HuH-7 (cell line): Measurements from ENCODE around the gene TEAD4.
A peak's percentile ranks its signal among the peaks of the same experiment; 100 is the strongest.
"Not testable (repeated sequence)": the region's sequence is repeated elsewhere in the genome, so short reads cannot be mapped to it uniquely, and the experiment has no call there.

Experiments
- DNase-seq: peaks from one replicate; pipeline ENCODE4 v3.0.0; 2011; ENCODE audit warnings: low spot score

TEAD4 gene

DNA sequence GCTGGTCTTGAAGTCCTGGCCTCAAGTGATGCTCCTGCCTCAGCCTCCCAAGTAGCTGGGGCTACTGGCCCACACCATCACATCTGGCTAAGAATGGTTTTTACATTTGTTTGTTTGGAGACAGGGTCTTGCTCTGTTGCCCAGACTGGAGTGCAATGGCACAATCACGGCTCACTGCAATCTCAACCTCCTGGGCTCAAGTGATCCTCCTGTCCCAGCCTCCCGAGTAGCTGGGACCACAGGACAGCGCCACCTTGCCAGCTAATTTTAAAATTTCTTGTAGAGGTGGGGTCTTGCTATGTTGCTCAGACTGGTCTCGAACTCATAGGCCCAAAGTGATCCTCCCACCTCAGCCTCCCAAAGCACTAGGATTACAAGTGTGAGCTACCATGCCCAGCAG, 89.3 kb downstream of the TEAD4 start:
- no peak for DNase-seq

DNA sequence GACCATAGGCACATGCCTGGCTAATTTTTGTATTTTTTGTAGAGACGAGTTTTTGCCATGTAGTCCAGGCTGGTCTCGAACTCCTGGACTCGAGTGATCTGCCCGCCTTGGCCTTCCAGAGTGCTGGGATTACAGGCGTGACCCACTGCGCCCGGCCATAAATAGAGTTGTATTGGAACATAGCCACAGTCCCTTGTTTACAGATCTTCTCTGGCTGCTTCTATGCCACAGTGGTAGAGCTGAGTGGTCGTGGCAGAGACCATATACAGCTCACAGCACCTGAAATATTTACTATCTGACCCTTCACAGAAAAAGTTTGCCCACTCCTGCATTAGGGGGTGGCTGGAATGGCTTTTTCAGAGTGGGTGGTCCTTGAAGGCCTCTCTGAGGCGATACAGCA, 90.0 kb downstream of the TEAD4 start:
- DNase-seq = no peak

DNA sequence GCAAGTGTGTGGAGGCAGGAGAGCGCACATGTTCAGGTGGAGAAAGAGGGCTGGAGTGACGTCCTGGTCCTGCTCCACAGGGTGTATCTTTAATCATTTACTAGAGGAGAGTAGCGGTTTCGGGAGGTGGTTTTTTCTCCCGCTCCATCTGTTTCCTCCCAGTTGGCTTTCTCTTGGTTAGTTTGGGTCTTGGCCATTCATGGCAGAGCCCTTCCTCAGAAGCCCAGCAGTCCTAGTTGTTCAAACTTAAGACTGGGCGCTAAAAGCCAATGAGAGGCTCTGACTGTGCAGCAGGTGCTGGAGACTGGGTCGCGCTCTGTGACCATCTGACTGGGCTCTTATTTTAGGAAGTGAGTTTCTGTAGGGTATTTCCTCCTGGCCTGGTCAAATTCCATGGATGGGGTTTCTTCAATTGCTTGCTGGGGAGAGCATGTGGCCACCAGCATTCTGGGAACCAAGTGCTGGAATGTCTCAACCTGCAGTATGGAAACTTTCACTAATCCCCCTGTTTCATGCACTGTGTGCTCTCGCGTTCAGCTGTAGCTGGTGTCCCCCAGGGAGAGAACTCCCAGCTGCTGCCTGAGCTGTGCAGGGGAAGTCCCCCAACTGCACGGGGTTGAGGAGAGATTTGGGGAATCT, 90.5 kb downstream of the TEAD4 start:
- DNase-seq = no peak

DNA sequence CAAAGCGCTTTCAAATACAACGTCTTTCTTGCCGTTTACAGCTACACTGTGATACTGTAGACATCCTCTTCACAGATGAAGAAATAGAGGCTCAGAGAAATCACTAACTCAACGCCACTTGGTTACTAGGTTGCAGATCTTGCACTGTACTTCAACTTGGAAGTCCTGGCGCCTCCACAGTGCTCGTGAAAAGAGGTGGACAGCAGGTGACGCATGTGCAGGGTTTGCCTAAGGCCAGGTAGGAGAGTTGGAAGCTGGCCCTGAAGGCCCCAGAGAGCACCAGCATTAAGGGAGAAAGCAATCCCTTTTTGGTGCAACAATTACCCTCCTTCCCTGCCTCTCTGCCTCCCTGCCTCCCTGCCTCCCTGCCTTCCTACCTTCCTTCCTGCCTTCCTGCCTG, 95.2 kb downstream of the TEAD4 start:
- no peak for DNase-seq

DNA sequence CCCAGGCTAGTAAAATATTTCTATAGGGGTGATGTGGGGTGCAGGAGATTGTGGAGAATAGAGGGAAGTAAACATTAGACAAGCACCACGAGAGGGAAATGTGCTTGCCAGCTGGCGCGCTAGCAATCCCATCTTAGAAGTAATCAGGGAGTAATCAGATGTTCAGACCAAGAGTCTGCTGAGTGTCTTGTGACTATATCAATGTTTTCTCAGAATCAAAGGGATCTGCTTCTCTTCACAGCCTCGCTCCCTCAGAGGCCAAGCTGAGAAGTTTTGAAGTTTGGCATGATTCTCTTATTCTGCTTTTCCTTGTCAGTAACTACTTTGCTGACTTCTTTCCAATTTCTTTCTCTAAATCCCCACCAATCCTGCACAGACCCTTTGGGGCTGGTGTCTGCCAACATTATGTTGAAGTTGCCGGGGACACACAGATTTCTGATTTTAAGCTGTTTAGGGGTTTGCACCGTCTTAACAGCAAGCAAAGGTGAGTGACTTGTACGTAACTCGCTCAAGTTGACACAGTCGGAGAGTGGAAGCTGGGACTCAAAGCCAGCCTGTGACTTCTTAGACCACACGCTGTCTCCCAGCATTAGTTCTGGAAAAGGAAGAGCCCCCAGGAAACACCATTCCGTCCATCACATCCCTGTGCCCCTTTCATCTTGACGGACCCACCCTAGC, 96.0 kb downstream of the TEAD4 start:
- no peak for DNase-seq

DNA sequence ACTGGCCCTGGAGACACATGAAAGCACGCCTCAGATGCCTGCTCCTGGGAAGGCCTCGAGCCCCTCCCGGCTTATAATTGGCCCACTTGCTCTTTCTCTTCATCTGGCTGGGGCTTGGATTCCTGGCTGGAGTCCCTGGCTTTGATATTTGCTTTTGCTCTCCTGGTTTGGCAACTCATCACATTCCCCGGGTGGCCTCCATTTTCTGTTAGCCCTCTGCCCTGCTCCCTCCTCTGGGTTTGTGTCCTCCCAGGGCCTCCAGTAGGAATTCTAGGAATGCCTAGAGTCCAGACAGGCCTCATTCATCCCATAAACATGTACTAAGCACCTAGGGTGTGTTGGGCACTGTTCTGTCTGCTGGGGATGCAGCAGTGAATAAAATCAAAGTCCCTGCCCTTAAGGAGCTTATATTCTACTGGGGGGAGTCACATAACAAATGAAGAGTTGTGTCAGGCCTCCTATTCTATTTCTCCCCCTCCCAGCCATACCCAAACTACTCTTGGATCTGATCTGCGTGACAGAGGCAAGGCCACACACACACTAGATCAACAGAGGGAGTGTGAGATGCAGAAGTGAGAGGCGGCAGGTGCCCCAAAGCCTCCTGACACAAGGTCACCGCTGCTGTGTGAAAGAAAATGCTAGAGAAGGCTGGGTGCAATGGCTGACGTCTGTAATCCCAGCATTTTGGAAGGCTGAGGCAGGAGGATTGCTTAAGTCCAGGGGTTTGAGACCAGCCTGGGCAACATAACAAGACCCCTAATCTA, 96.7 kb downstream of the TEAD4 start:
- no peak for DNase-seq

DNA sequence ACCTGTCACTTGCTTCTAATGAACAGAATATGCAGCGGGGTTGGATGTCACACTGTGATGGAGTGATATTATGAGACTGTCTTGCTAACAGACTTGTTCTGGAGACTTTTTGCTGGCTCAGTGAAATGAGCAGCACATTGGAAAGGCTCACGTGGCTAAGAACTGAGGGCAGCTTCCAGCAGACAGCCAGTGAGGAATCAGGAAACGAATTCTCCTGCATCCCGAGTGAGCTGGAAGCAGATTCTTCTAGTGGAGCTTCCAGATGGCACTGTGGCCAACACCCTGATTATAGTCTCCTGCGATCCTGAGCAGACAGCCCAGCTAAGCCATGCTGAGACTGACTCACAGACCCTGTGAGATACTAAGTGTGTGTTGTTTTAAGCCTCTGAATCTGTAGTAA, 101.9 kb downstream of the TEAD4 start:
- DNase-seq = no peak

DNA sequence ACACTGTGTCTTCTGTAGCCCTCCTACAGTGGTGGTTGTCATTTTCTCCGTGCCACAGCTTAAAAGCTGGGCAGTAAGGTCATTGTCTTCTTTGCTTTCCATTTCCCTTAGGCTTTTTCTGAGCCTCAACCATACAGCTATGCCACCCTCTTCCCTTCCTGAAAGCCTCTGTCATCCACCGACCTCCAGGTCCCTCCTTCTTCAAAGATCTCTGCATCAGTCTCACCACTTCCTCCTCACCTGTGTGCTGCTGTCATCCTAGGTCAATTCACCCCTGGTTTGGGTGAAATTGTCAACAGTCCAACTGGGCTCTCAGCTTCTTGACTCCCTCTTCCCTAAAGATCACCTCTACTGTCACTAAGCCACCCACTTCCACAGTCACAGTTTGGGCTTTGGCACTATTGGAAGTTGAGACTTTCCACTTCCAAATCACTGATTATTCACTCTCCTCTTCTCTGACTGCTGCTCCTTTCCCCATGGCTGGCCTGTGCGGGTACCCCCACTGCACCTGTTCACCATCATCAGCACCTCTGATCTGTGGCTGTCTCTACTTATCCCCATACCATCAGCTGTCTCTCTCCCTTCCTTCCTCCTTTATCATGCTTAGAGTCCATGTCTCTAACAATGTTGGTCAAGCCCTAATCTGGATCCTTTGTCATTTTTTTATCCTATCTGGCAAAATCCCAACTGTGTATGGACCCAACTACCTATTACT, 102.5 kb downstream of the TEAD4 start:
- DNase-seq = no peak

DNA sequence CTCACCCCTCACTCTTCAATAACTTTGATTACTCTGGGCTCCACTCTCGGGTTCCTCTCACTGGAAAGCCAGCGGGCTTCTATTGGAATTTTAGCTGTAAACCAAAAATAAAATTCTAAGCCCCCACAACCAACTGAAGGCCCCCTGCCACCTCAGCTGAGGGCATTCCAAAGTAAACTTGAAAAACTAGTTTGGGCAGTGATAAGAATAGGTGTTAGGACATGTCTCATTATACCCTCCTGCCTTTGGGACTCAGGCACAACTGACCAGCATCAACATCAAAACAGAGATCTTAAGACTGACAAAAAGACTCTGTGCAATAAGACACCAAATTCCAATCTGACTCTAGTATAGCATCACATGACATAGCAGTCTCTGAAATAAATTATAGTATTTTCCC, 106.1 kb downstream of the TEAD4 start:
- no peak for DNase-seq

DNA sequence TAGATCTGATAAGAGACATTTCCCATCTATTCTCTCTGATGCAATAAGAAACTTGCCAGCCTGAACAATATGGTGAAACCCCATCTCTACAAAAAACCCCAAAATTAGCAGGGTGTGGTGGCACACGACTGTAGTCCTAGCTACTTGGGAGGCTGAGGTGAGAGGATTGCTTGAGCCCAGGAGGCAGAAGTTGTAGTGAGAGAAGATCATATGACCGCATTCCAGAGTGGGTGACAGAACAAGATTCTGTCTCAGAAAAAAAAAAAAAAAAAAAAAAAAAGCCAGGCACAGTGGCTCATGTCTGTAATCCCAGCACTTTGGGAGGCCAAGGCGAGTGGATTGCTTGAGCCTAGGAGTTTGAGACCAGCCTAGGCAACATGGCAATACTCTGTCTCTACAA, 106.6 kb downstream of the TEAD4 start:
- not testable (repeated sequence) for DNase-seq

DNA sequence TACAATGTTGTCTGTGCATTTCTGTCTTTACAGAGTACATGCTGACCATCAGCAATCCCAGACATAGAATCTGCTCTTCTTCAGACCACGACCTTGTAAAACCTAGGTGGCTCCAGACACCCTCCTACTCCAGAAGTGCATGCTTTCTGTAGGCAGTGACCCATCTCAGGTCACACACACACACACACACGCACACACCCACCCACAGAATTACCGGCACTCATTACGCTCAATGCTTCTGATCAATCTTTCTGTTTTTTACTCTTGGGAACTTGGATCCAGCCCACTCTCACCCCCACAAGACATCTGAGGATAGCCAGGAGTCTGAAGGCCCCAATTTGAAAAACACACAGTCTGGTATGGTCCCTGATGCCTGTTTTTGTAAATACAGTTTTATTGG, 110.5 kb downstream of the TEAD4 start:
- no peak for DNase-seq

DNA sequence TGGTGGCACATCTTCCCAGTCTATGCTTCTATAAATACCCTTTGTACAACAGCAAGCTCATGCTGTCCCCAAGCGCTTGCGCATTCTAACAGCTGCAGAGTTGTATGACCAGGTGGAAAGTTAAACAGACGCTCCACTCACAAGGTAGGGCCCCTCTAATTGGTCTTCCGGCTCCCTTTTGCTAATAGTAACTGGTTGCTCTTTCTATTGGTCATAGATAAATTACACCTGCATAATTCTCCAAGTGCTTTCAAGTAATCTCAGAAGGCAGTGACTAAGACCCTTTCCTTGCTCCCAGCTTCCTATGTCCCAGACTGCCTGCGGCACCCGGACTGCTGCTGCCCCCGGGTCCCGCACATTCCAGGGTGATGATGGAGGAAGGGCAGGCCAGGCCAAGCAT, 111.9 kb downstream of the TEAD4 start:
- DNase-seq = no peak

DNA sequence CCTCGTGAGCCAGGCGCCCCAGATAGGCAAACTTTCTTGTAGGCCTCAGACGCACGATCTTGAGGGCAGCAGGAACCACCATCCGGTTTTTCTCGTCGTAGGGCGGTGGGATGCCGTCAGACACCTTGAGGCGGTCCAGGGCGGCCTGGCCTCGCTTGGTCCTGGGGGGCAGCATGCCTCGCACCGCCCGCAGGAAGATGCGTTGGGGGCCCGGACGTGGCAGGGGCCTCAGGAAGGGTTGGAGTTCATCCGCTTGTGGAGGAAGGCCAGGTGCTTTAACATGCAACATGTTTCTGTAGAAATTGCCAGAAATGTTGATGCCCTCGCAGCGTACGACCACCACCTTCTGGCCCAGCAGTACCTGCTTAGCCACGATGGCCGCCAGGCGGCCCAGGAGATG, 112.5 kb downstream of the TEAD4 start:
- DNase-seq = no peak

DNA sequence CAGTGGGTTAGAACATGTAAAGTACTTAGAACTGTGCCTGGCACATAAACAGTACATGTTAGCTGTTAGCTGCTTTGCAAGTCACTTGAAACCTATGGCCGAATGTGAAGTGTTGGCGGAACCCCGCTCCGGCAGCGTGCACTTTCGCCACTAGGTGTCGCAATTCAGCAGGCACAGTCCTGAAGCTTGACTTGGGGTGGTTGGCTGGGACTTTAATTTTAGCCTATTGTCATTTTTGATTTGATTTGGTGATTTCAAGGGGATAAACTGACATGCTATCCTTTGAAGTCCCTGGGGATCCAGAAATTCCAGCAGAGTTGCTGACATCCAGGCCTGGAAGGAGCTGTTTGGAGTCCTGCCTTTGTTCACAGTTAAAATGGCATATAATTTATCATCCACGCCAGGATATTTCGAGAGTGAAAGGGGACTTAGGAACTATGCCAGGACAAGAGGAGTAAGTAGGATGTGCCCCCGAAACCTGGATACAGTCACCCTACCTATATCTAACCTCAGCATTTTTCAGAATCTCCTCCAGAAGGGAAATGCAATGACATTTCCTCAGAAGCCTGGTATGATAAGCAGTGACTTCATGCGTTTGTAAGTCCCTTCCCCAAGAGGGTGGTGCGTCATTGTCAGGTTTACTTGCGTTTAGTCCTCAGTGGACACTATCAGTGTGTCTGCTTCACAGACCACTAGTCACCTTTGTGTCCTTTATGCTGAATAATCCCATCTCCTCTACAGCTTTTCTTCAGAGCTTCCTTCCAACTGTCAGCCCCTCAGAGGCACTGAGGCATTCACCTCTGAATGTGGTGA, 114.4 kb downstream of the TEAD4 start:
- peak; percentile 92 for DNase-seq

DNA sequence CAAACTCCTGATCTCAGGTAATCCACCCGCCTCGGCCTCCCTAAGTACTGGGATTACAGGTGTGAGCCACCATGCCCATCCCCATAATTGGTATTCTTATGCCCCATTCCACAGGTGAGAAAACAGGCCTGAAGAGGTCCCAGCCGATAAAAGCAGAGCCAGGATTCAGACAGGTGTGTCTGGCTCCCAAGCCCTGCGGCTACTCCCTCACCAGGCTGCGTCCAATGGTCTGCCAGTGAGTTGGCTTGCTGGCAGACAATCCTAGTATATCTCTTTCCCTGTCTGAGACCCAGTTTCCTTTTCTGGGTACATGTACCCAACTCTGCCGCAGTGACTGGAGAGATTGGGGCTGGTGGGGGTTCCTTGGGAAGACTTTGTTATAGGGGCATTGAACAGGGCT, 116.1 kb downstream of the TEAD4 start:
- DNase-seq = no peak

DNA sequence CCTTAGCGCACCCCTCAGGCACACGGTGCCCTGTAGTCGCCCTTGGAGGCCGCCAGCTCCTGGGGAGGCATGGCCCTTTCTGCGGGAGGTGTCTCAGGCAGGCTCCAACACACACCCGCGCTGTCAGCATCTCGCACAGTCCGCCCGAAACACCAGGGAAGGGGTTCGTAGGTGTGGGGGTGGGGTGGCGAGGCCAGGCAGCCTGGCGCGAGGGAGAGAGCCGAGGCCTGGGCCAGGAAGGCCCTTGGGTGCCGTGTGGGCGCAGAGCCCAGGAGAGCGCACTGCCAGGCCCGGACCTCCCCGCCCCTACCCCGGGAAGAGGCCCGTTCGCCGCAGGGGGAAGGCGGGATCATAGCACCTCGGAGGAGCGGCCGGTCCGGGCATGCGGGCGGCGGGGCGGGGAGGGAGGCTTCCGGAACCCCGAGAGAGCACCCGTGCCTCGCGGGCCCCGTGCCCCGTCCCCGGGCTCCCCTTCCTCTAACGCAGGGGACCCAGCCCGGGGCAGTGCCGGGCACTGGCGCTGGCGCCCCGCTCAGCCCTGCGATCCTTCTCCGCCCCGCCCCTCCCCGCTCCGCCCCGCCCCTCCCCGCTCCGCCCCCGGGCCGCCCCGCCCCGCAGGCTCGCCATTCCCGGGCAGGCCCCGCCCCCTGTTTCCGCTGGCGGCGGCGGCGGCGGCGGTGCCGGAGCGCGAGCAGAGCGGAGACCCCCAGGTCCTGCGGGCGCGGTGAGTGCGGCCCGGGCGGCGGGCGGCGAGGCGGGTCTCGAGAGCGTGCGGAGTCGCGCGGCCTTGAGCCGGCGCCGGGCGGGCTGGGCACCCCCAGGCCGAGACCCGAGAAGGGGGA, 117.8 kb downstream of the TEAD4 start, which contains the start of gene TSPAN9:
Gene TSPAN9 (plus strand): TSS at position 650 of the 842 bp plus-strand sequence. CDS start 123,815 bp downstream, outside the sequence.
- DNase-seq = peak; percentile 83

DNA sequence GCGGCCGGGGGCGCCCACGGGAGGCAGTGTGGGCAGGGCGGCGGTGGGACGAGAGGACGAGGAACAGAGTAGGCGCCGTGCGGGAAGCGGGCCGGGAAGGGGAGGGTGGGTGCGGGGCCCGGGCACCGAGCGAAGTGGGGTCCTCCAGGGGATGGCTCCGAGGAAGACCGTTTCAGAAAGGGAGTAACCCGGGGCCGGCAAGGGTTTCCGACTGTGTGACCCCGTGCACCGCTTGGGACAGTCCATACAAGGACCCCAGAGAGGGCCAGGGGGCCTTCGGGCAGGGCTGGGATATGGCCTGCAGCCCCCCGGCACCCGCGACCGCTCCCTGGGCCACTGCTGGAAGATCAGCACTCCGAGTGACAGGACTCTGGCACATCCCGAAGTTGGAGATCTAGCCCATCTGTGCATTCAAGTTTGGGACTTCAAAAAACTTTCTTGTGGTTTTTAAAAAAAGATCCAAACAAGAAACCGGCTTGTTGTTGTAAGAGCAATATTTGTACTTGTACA, 118.4 kb downstream of the TEAD4 start:
- no peak for DNase-seq

DNA sequence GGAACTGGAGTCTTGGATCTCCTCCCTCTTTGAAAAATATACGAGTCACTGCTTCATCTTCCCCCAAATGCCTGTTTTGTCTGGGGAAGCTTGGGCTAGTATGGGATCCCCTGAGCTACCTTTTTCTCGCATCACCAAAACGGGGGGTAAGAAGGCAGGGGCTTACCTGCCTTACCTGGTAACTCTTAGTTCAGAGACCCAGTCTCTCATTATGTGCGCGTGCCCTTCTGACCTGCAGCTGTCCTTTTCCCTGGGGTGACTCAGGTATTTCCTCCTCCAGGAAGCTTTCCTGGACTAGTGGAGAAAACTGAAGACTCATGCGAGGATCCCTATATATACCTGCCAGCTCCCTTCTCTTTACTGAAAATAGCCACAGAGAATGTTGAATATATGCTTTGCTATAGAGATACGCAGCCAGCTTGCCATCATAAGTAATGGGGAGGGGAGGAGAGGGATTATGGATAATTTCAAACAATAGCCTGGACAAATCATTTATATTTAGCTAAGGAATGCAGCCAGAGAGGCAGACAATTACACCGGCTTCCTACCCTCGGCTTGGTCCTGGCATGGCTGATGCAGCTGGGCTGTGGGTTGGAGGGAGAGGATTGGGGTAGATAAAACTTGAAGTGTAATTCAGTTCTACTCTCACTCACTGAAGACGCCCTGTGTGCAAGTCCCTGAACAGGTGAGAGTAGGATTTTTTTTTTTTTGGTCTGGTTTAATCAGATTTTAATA, 119.1 kb downstream of the TEAD4 start:
- DNase-seq = no peak

DNA sequence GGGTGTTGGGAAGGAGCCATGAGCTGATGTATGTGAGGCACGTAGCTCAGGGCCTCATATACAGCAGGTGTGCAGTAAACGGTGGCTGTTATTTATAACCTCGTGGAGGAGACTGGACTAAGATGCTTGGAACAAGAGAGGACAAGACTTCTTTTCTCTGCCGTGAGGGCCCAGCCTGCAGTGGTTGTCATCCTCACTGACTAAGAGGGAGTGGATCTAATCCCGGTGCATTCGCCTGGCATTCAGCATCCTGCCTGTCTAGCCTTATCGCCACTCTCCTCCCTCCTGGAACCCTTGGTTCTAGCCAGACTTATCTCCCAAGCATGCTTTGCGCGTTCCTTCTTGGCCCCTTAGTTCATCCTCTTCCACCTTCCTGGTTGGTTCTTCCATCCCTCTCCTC, 121.9 kb downstream of the TEAD4 start:
- no peak for DNase-seq

DNA sequence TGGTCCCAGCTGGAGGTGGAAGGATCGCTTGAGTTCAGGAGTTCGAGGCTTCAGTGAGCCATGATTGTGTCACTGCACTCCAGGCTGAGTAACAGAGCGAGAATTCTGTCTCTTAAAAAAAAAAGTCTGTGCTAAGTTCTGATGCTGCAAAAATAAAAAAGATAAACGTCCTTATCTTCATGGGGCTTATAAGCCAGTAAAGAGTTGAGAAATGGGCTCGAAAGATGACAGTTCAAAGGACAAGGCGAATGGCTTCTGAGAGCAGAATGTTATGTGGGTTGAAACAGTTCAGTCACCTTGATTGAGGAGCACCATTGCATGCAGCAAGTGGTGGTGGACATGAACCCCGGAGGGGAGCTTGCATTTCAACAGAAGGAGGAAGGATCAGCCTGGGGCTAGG, 122.7 kb downstream of the TEAD4 start:
- DNase-seq = no peak
